OCI-LY7 (cell line): ENCODE measurements around the gene PLA2G15.

Experiments
- EZH2phosphoT487 ChIP-seq: fragments of 200-600 bp; sonication (generic); IDR thresholded peaks from 2 replicates; pipeline ENCODE4 v1.6.1; 2018; ENCODE audit warnings: low read depth, borderline replicate concordance, mild to moderate bottlenecking, mixed run types, antibody characterized with exemption, low read length, moderate library complexity, mixed read lengths
- TF ChIP-seq, protein P1 (sequence below): fragments of 200-600 bp; sonication (generic); conservative IDR thresholded peaks from 2 replicates; pipeline ENCODE4 v1.5.1; 2014; ENCODE audit warnings: mild to moderate bottlenecking, antibody characterized with exemption, low read length, moderate library complexity, mixed read lengths

DNA sequence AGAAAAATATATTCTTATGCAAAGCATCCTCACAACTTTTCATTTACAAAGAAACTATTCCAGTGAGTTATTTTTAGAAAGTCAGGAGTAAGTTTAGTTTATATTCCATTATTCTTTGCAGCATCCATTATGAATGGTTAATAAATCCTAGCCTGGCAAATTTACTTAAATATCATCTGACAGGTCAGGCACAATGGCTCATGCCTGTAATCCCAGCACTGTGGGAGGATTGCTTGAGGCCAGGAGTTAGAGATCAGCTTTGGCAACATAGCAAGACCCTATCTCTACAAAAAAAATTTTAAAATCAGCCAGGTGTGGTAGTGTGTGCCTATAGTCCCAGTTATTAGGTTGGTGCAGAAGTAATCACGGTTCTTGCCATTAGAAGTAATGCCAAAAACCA is 22.1 kb upstream of the PLA2G15 start:
- TF ChIP-seq, protein P1, sequence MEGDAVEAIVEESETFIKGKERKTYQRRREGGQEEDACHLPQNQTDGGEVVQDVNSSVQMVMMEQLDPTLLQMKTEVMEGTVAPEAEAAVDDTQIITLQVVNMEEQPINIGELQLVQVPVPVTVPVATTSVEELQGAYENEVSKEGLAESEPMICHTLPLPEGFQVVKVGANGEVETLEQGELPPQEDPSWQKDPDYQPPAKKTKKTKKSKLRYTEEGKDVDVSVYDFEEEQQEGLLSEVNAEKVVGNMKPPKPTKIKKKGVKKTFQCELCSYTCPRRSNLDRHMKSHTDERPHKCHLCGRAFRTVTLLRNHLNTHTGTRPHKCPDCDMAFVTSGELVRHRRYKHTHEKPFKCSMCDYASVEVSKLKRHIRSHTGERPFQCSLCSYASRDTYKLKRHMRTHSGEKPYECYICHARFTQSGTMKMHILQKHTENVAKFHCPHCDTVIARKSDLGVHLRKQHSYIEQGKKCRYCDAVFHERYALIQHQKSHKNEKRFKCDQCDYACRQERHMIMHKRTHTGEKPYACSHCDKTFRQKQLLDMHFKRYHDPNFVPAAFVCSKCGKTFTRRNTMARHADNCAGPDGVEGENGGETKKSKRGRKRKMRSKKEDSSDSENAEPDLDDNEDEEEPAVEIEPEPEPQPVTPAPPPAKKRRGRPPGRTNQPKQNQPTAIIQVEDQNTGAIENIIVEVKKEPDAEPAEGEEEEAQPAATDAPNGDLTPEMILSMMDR = no peak
- no peak for TF ChIP-seq EZH2phosphoT487
